SK-N-SH (cell line): ENCODE measurements around the gene PRKACB. TPM values are rescaled to one million over a fixed set of nuclear protein-coding genes. Genes with fewer than 3 reads are reported as not detected.

ENCODE experiments used
- CTCF ChIA-PET: fragments of 300-600, 350-600 bp; formaldehyde crosslinking; extraction: SDS; loops from one replicate; lab custom pipeline; 2021; lab: Yijun Ruan, JAX
- POLR2A ChIA-PET: fragments of 350-600 bp; sonication (Branson Sonifier 250); formaldehyde crosslinking; extraction: SDS; loops from one replicate; lab custom pipeline; 2020; ENCODE audit warnings: antibody characterized with exemption, inconsistent platforms; lab: Yijun Ruan, JAX
- DNase-seq: peaks from one replicate; pipeline ENCODE4 v3.0.0; 2012
- H2AFZ ChIP-seq: fragments of 200-600 bp; sonication (generic); 2 replicates; pipeline ENCODE4 v1.8.1; 2016; ENCODE audit warnings: antibody characterized with exemption, mild to moderate bottlenecking, low read depth
- H3F3A ChIP-seq: fragments of 200-600 bp; sonication (generic); replicated peaks from 2 replicates; pipeline ENCODE3; 2016; ENCODE audit warnings: antibody characterized with exemption, mild to moderate bottlenecking; ENCODE audit not compliant: insufficient read depth
- H3K27ac ChIP-seq, 2 experiments: fragments of 200-500 bp in 1 of 2; fragments of 200-600 bp in 1 of 2; sonication (Bioruptor generic) in 1 of 2; sonication (generic), shearing (Covaris generic) in 1 of 2; 2 replicates each; pipeline versions ENCODE4 v1.5.1 to v1.6.1; 2014 to 2016; ENCODE audit warnings: low read depth in 2 of 2, inconsistent platforms in 1 of 2, low read length in 1 of 2, mild to moderate bottlenecking in 1 of 2, mixed read lengths in 1 of 2
- H3K27me3 ChIP-seq: fragments of 200-600 bp; sonication (generic), shearing (Covaris generic); 2 replicates; pipeline ENCODE4 v1.6.1; 2016; ENCODE audit warnings: mixed run types; ENCODE audit not compliant: insufficient read depth
- H3K36me3 ChIP-seq, 2 experiments: fragments of 200-500 bp in 1 of 2; fragments of 200-600 bp in 1 of 2; sonication (Bioruptor generic) in 1 of 2; sonication (generic) in 1 of 2; replicated peaks in 1 of 2; 2 replicates each; pipeline versions ENCODE3 to v1.5.1; 2014 to 2016; ENCODE audit warnings: low read length in 1 of 2, mild to moderate bottlenecking in 1 of 2; ENCODE audit not compliant: insufficient read depth in 2 of 2, control insufficient read depth in 1 of 2
- H3K4me1 ChIP-seq, 2 experiments: fragments of 200-500 bp in 1 of 2; fragments of 200-600 bp in 1 of 2; sonication (Bioruptor generic) in 1 of 2; sonication (generic), shearing (Covaris generic) in 1 of 2; 2 replicates each; pipeline versions ENCODE4 v1.5.1 to v1.6.1; 2014 to 2016; ENCODE audit warnings: low read depth in 1 of 2, low read length in 1 of 2, mixed run types in 1 of 2; ENCODE audit not compliant: insufficient read depth in 2 of 2, control insufficient read depth in 1 of 2
- H3K4me2 ChIP-seq: fragments of 200-600 bp; sonication (generic), shearing (Covaris generic); 2 replicates; pipeline ENCODE4 v1.6.1; 2017; ENCODE audit warnings: mixed run types
- H3K4me3 ChIP-seq, 2 experiments: fragments of 200-500 bp in 1 of 2; fragments of 200-600 bp in 1 of 2; sonication (Bioruptor generic) in 1 of 2; sonication (generic), shearing (Covaris generic) in 1 of 2; 2 replicates each; pipeline versions ENCODE4 v1.5.1 to v1.8.1; 2014 to 2016; ENCODE audit warnings: low read depth in 2 of 2, inconsistent platforms in 1 of 2, low read length in 1 of 2, mild to moderate bottlenecking in 1 of 2, mixed read lengths in 1 of 2, moderate library complexity in 1 of 2
- H3K79me2 ChIP-seq: fragments of 200-600 bp; sonication (generic); 2 replicates; pipeline ENCODE4 v1.8.1; 2017; ENCODE audit warnings: mild to moderate bottlenecking; ENCODE audit not compliant: insufficient read depth
- H3K9ac ChIP-seq: fragments of 200-600 bp; sonication (generic); 2 replicates; pipeline ENCODE4 v1.6.1; 2017; ENCODE audit warnings: mixed run types
- H3K9me2 ChIP-seq: fragments of 200-600 bp; sonication (generic); 2 replicates; pipeline ENCODE4 v1.6.1; 2017; ENCODE audit warnings: mixed run types
- H3K9me3 ChIP-seq: fragments of 200-600 bp; sonication (generic); 2 replicates; pipeline ENCODE4 v1.6.1; 2017; ENCODE audit warnings: mixed run types, mild to moderate bottlenecking, moderate library complexity
- H4K20me1 ChIP-seq: fragments of 200-600 bp; sonication (generic); 2 replicates; pipeline ENCODE4 v1.6.1; 2017; ENCODE audit warnings: mild to moderate bottlenecking, mixed run types; ENCODE audit not compliant: insufficient read depth
- CHD2 ChIP-seq: fragments of 150-350 bp; IDR thresholded peaks from 2 replicates; pipeline ENCODE4 v1.6.1; 2018; ENCODE audit warnings: low read length; ENCODE audit not compliant: partially characterized antibody
- ELF1 ChIP-seq: IDR thresholded peaks from 2 replicates; pipeline ENCODE4 v1.4.0; 2012
- FOSL2 ChIP-seq: IDR thresholded peaks from 2 replicates; pipeline ENCODE4 v1.4.0; 2012; ENCODE audit warnings: low read depth, mild to moderate bottlenecking, moderate library complexity, borderline replicate concordance
- FOXJ3 ChIP-seq: sonication (generic); formaldehyde crosslinking; IDR thresholded peaks from 2 replicates; pipeline ENCODE4 v1.5.1; 2020; ENCODE audit warnings: mild to moderate bottlenecking, missing genetic modification reagents
- GABPA ChIP-seq: IDR thresholded peaks from 2 replicates; pipeline ENCODE4 v1.4.0; 2012; ENCODE audit warnings: low read depth, mild to moderate bottlenecking
- IRF3 ChIP-seq: fragments of 150-350 bp; IDR thresholded peaks from 2 replicates; pipeline ENCODE4 v1.6.1; 2016; ENCODE audit warnings: mild to moderate bottlenecking, low read depth, low read length
- MEF2A ChIP-seq: IDR thresholded peaks from 2 replicates; pipeline ENCODE4 v1.4.0; 2012; ENCODE audit warnings: low read depth, borderline replicate concordance
- NFIC ChIP-seq: IDR thresholded peaks from 2 replicates; pipeline ENCODE4 v1.4.0; 2012; ENCODE audit warnings: borderline replicate concordance
- SIN3A ChIP-seq: IDR thresholded peaks from 2 replicates; pipeline ENCODE4 v1.6.1; 2012; ENCODE audit warnings: low read depth, mild to moderate bottlenecking, low read length, moderate library complexity, borderline replicate concordance
- SMC3 ChIP-seq: IDR thresholded peaks from 2 replicates; pipeline ENCODE4 v1.6.1; 2012; ENCODE audit warnings: low read depth, low read length, improper control_type of control experiment
- USF1 ChIP-seq: IDR thresholded peaks from 2 replicates; pipeline ENCODE4 v1.4.0; 2012; ENCODE audit warnings: low read depth, borderline replicate concordance
- WGBS: methylation state at CpG from one replicate; pipeline ENCODE4 v1.1.6; 2017; ENCODE audit warnings: low lambda C conversion rate; 5-methylcytosine and 5-hydroxymethylcytosine counted together
- polyA plus RNA-seq, 3 experiments: library from polyadenylated mRNA; depleted of rRNA; stranded (reverse); fragments of >200 nt; gene quantifications; 2 replicates each; pipeline ENCODE4 v1.2.3, GENCODE V29; 2012

The PRKACB gene
- polyA plus RNA-seq, 1 of the 3 experiments (the other 2 are of a cell fraction): 7.5 TPM

GRCh38 chr1:84181350-84182005 lies 37.4 kb downstream of the PRKACB start:
- no peak for DNase-seq
- Histone ChIP-seq H3K4me3 (no peak overlapping the region), H3K4me2 (no peak overlapping the region), H3K4me1 (peaks cover 3 to 5% of the 10 kb centered on the region in 2 experiments; a peak in 3 of 4 replicates), H3F3A (peaks cover 6% of the 10 kb centered on the region), H4K20me1 (no peaks in the 10 kb centered on the region), H3K27ac (no peak overlapping the region), H3K9me2 (no peaks in the 10 kb centered on the region), H3K36me3 (peaks cover 12 to 18% of the 10 kb centered on the region in 2 experiments), H3K27me3 (no peaks in the 10 kb centered on the region), H3K9me3 (no peaks in the 10 kb centered on the region; the same call in 1 of the 2 replicates), H2AFZ (no peak overlapping the region), H3K9ac (no peak overlapping the region), H3K79me2 (no peaks in the 10 kb centered on the region)
- CTCF ChIA-PET: interaction anchor here (1.6 to 2.7 kb wide), 2 partner anchors 10 to 12 kb away, joined by 3 to 12 read pairs; no protein-coding TSS in a partner anchor
- POLR2A ChIA-PET: interaction anchor here (0.5 kb wide), 1 partner anchor 324 kb away, joined by 3 read pairs; the partner anchor contains the start of gene SPATA1
- TF ChIP-seq FOSL2: no peak
- TF ChIP-seq SMC3: no peak
- TF ChIP-seq MEF2A: no peak
- no peak for TF ChIP-seq CHD2
- no peak for TF ChIP-seq GABPA
- TF ChIP-seq SIN3A: no peak
- TF ChIP-seq ELF1: no peak
- no peak for TF ChIP-seq IRF3
- TF ChIP-seq NFIC: no peak
- TF ChIP-seq FOXJ3 (CRISPR knock-in tag): no peak

GRCh38 chr1:84190455-84190854 lies 46.4 kb downstream of the PRKACB start:
- H3K79me2 ChIP-seq: no peaks in the 10 kb centered on the region
- H3K27ac ChIP-seq: no peak overlapping the region
- no peaks in the 10 kb centered on the region for H3K9me2 ChIP-seq
- H3K4me1 ChIP-seq: no peaks in the 10 kb centered on the region
- H3K4me2 ChIP-seq: no peak overlapping the region
- TF ChIP-seq FOSL2: no peak
- TF ChIP-seq USF1: no peak
- TF ChIP-seq, all 33 proteins: peak for 0
- 89% methylated on average over 1 of the region's 1 CpG for WGBS
- ChIA-PET CTCF (interaction anchor here (1.2 to 2.7 kb wide), 2 partner anchors 9 to 50 kb away, joined by 3 to 12 read pairs; no protein-coding TSS in a partner anchor), POLR2A (no interaction called here)
- Histone ChIP-seq H3K4me3 (no peak overlapping the region), H4K20me1 (no peaks in the 10 kb centered on the region), H2AFZ (no peak overlapping the region), H3K9ac (no peak overlapping the region), H3K36me3 (peaks cover 31 to 34% of the 10 kb centered on the region in 2 experiments), H3K27me3 (no peaks in the 10 kb centered on the region), H3F3A (no peaks in the 10 kb centered on the region), H3K9me3 (peaks cover 13% of the 10 kb centered on the region; the same call in 1 of the 2 replicates)
- DNase-seq: no peak
